ENCODE results near the gene ATP6V0E2. TPM values are rescaled to one million over a fixed set of nuclear protein-coding genes. Genes with fewer than 3 reads are reported as not detected.
A peak's percentile ranks its signal among the peaks of the same experiment; 100 is the strongest.

Gene ATP6V0E2
- polyA plus RNA-seq, 6 donors from 2014 or later, result 30.3 to 58.2 (median 44.3) TPM

GRCh38 chr7:149846436-149847046, 27.2 kb upstream of the ATP6V0E2 start:
- H3K4me1 Mint-ChIP-seq, result peaks cover 18 to 26% (median 19%) of the 10 kb centered on the region in 3 donors
- H3K27ac Mint-ChIP-seq, result peak overlapping the region in 5 of 6 donors; percentile 32 to 91 (median 42)
- H3K4me3 Mint-ChIP-seq, result peak overlapping the region in 1 of 8 donors; percentile 19
- ATAC-seq (ENCODE audit: low read depth in 2 of 2), result peak; percentile 81 to 84
- peak; percentile 27 for DNase-seq
- H3K36me3 Mint-ChIP-seq, result peaks cover 0 to 10% of the 10 kb centered on the region in 2 donors
- H3K27me3 Mint-ChIP-seq, result no peaks in the 10 kb centered on the region
- H3K9me3 Mint-ChIP-seq, result no peaks in the 10 kb centered on the region

GRCh38 chr7:149849174-149849573, 24.6 kb upstream of the ATP6V0E2 start:
- Mint-ChIP-seq H3K27me3 (no peaks in the 10 kb centered on the region), H3K36me3 (peaks cover 0 to 16% of the 10 kb centered on the region in 2 donors), H3K4me3 (no peak overlapping the region), H3K27ac (no peak overlapping the region), H3K4me1 (peaks cover 12 to 19% (median 16%) of the 10 kb centered on the region in 3 donors), H3K9me3 (no peaks in the 10 kb centered on the region)
- ATAC-seq (ENCODE audit: low read depth in 2 of 2), result no peak
- no peak for DNase-seq

- Mint-ChIP-seq H3K27me3 (no peaks in the 10 kb centered on the region), H3K36me3 (peaks cover 0 to 16% of the 10 kb centered on the region in 2 donors), H3K4me3 (no peak overlapping the region), H3K4me1 (peaks cover 12 to 17% (median 16%) of the 10 kb centered on the region in 3 donors), H3K27ac (no peak overlapping the region), H3K9me3 (no peaks in the 10 kb centered on the region)
- DNase-seq (no peak), ATAC-seq (ENCODE audit: low read depth in 2 of 2) (no peak)
These were observed 23.7 kb upstream of the ATP6V0E2 start for GRCh38 chr7:149850007-149850594.

GRCh38 chr7:149850716-149851115, 23.1 kb upstream of the ATP6V0E2 start:
- DNase-seq (no peak), ATAC-seq (ENCODE audit: low read depth in 2 of 2) (no peak)
- peaks cover 12 to 16% (median 14%) of the 10 kb centered on the region in 3 donors for H3K4me1 Mint-ChIP-seq
- no peaks in the 10 kb centered on the region for H3K27me3 Mint-ChIP-seq
- no peak overlapping the region for H3K27ac Mint-ChIP-seq
- H3K9me3 Mint-ChIP-seq, result no peaks in the 10 kb centered on the region
- peak overlapping the region in 1 of 8 donors; percentile 70 for H3K4me3 Mint-ChIP-seq
- peaks cover 0 to 16% of the 10 kb centered on the region in 2 donors for H3K36me3 Mint-ChIP-seq

GRCh38 chr7:149851449-149851848, 22.3 kb upstream of the ATP6V0E2 start:
- DNase-seq (no peak), ATAC-seq (ENCODE audit: low read depth in 2 of 2) (no peak)
- no peaks in the 10 kb centered on the region for H3K9me3 Mint-ChIP-seq
- H3K4me1 Mint-ChIP-seq, result peaks cover 10 to 12% (median 11%) of the 10 kb centered on the region in 3 donors
- no peak overlapping the region for H3K27ac Mint-ChIP-seq
- no peaks in the 10 kb centered on the region for H3K27me3 Mint-ChIP-seq
- H3K36me3 Mint-ChIP-seq, result peaks cover 0 to 12% of the 10 kb centered on the region in 2 donors
- no peak overlapping the region for H3K4me3 Mint-ChIP-seq

GRCh38 chr7:149853157-149853556, 20.6 kb upstream of the ATP6V0E2 start:
- H3K4me1 Mint-ChIP-seq, result peaks cover 0 to 7% (median 0%) of the 10 kb centered on the region in 3 donors

GRCh38 chr7:149854611-149855360, 19.0 kb upstream of the ATP6V0E2 start:
- peaks cover 0 to 7% (median 0%) of the 10 kb centered on the region in 3 donors for H3K4me1 Mint-ChIP-seq
- no peaks in the 10 kb centered on the region for H3K27me3 Mint-ChIP-seq
- no peak for DNase-seq
- no peak overlapping the region for H3K27ac Mint-ChIP-seq
- ATAC-seq (ENCODE audit: low read depth in 2 of 2), result no peak
- H3K36me3 Mint-ChIP-seq, result peaks cover 1 to 17% of the 10 kb centered on the region in 2 donors
- H3K4me3 Mint-ChIP-seq, result no peak overlapping the region
- H3K9me3 Mint-ChIP-seq, result no peaks in the 10 kb centered on the region

More at GRCh38 chr7:149853157-149853556, 20.6 kb upstream of the ATP6V0E2 start:
- ATAC-seq (ENCODE audit: low read depth in 2 of 2), result no peak
- Mint-ChIP-seq H3K9me3 (no peaks in the 10 kb centered on the region), H3K36me3 (peaks cover 0 to 15% of the 10 kb centered on the region in 2 donors), H3K27ac (peak overlapping the region in 1 of 6 donors; percentile 57), H3K4me3 (peak overlapping the region in 1 of 8 donors; percentile 16), H3K27me3 (no peaks in the 10 kb centered on the region)
- DNase-seq, result no peak

- no peak overlapping the region for H3K27ac Mint-ChIP-seq
- peaks cover 10 to 25% of the 10 kb centered on the region in 2 donors for H3K36me3 Mint-ChIP-seq
- ATAC-seq (ENCODE audit: low read depth in 2 of 2) (no peak), DNase-seq (no peak)
- no peaks in the 10 kb centered on the region for H3K9me3 Mint-ChIP-seq
- no peak overlapping the region for H3K4me3 Mint-ChIP-seq
- peaks cover 0 to 7% (median 0%) of the 10 kb centered on the region in 3 donors for H3K4me1 Mint-ChIP-seq
- H3K27me3 Mint-ChIP-seq, result no peaks in the 10 kb centered on the region
These were observed 18.1 kb upstream of the ATP6V0E2 start for GRCh38 chr7:149855361-149856305.

GRCh38 chr7:149856583-149856982, 17.2 kb upstream of the ATP6V0E2 start:
- ATAC-seq (ENCODE audit: low read depth in 2 of 2) (no peak), DNase-seq (no peak)
- peaks cover 0 to 7% (median 0%) of the 10 kb centered on the region in 3 donors for H3K4me1 Mint-ChIP-seq
- no peaks in the 10 kb centered on the region for H3K9me3 Mint-ChIP-seq
- no peak overlapping the region for H3K27ac Mint-ChIP-seq
- no peaks in the 10 kb centered on the region for H3K27me3 Mint-ChIP-seq
- H3K36me3 Mint-ChIP-seq, result peaks cover 11 to 27% of the 10 kb centered on the region in 2 donors
- no peak overlapping the region for H3K4me3 Mint-ChIP-seq

- Mint-ChIP-seq H3K4me3 (no peak overlapping the region), H3K27ac (no peak overlapping the region), H3K4me1 (peaks cover 0 to 7% (median 0%) of the 10 kb centered on the region in 3 donors), H3K9me3 (no peaks in the 10 kb centered on the region), H3K36me3 (peaks cover 18 to 20% of the 10 kb centered on the region in 2 donors), H3K27me3 (no peaks in the 10 kb centered on the region)
- DNase-seq (no peak), ATAC-seq (ENCODE audit: low read depth in 2 of 2) (no peak)
These were observed 14.4 kb upstream of the ATP6V0E2 start for GRCh38 chr7:149859369-149859768.

- ATAC-seq (ENCODE audit: low read depth in 2 of 2), result no peak
- Mint-ChIP-seq H3K4me3 (no peak overlapping the region), H3K4me1 (peaks cover 0 to 7% (median under 1%) of the 10 kb centered on the region in 3 donors), H3K27me3 (no peaks in the 10 kb centered on the region), H3K9me3 (no peaks in the 10 kb centered on the region), H3K36me3 (peaks cover 18 to 20% of the 10 kb centered on the region in 2 donors), H3K27ac (no peak overlapping the region)
- no peak for DNase-seq
These were observed 13.9 kb upstream of the ATP6V0E2 start for GRCh38 chr7:149859876-149860275.

- no peak overlapping the region for H3K4me3 Mint-ChIP-seq
- no peaks in the 10 kb centered on the region for H3K9me3 Mint-ChIP-seq
- H3K27ac Mint-ChIP-seq, result no peak overlapping the region
- H3K4me1 Mint-ChIP-seq, result peaks cover 0 to 12% (median 7%) of the 10 kb centered on the region in 3 donors
- H3K36me3 Mint-ChIP-seq, result peaks cover 18 to 20% of the 10 kb centered on the region in 2 donors
- DNase-seq (no peak), ATAC-seq (ENCODE audit: low read depth in 2 of 2) (no peak)
- H3K27me3 Mint-ChIP-seq, result no peaks in the 10 kb centered on the region
These were observed 12.7 kb upstream of the ATP6V0E2 start for GRCh38 chr7:149860821-149861727.
